NCI-H1048 (cell line): ENCODE results near the gene GALNT3.

Source experiments
- DNase-seq: peaks from one replicate; lab custom pipeline; 2025; lab: John Stamatoyannopoulos, UW

GALNT3 gene

GRCh38 chr2:165793779-165794535 lies at the start of gene GALNT3:
GALNT3 (minus strand) TSS chr2:165794247; CDS start chr2:165770700, 23,547 bp downstream.
- peak; percentile 37 for DNase-seq

GRCh38 chr2:165843351-165843750 lies 49.3 kb upstream of the GALNT3 start:
- DNase-seq, result no peak

- DNase-seq, result no peak
These were observed 46.4 kb upstream of the GALNT3 start for GRCh38 chr2:165840333-165840958.

- no peak for DNase-seq
These were observed 45.6 kb upstream of the GALNT3 start for GRCh38 chr2:165839610-165840009.

GRCh38 chr2:165837122-165837521 lies 43.1 kb upstream of the GALNT3 start:
- no peak for DNase-seq

- no peak for DNase-seq
These were observed 41.3 kb upstream of the GALNT3 start for GRCh38 chr2:165835363-165835762.

DNA sequence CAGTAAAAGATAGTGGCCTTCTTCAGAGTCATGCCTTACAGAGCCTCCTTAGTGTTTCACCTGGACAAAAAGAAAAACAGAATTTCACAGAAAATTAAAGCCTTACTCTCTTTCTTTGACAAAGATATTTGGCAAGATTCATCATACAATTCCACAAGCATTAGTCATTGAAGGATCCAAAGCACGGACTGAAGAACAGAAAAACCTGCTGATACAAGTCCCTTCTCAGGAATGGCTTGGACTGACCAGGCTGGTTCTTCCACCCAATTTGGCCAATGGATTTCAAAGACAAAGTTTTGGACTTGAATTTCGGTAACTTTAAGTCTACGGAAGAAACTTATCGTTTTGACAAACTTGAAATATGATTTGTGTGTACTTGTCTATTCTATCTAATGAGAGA lies 39.1 kb upstream of the GALNT3 start:
- no peak for DNase-seq

GRCh38 chr2:165827921-165828276 lies 33.9 kb upstream of the GALNT3 start:
- DNase-seq, result no peak

DNA sequence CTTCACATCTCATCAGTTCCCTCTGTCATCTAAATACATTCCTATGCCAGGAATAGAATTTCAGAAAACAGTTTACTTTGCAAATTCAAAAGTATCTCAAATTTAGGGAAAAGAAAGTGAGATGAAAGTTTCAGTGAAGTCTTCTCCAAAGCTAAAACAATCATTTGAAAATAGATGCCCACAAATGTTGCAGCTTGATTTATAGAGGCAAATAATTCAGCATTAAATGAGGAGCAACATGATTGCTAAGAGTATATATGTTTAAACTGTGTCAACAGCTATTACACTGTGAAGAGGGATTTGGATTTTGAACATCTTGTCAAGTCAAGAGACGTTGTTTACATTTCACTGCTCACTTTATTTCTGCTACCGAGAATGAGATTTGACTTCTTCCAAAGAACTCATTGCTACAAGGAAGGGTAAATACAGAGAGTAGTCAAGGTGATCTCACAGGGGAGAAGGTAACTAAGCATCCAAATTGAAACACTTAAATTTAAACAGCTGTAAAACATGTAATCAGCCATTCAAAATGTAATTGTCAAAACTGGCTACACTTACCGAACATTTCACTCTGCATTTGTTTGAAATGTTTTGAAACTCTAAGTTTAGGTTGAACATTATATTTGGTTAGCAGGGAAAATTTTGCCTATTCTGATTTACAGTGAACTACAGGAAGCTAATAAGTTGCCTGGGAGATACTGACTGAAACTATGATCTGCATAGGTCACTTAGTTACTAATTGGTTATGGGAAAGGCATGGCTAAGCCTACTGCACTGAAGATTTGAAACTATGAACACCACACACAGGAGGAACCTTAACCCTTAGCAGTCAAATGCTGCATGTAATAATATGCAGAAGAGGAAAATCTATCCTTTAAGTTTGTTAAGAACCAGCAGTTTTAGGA lies 33.2 kb upstream of the GALNT3 start:
- no peak for DNase-seq

- DNase-seq, result no peak
These were observed 31.0 kb upstream of the GALNT3 start for GRCh38 chr2:165825041-165825440.

DNA sequence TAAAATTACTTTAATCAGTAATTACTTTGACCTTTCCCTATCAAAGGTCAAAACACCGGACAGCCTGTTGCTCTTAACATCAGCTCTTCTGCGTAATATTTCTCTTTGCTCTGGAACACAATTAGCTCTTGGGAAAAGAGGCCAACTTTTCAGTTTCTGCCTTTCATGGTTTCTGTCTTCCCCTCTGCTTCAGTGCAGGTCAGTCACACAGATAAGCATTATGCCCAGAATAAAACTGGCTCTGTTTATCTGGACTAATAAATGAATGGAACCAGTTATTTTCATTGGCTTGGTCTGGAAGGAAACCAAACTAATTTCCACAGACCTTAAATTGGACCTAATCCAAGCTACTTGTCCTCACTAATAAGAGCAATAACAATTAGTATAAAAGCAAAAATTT lies 26.2 kb upstream of the GALNT3 start:
- DNase-seq, result no peak

- no peak for DNase-seq
These were observed 24.9 kb upstream of the GALNT3 start for GRCh38 chr2:165818920-165819319.

GRCh38 chr2:165815299-165816141 lies 21.5 kb upstream of the GALNT3 start:
- no peak for DNase-seq

GRCh38 chr2:165814473-165814872 lies 20.4 kb upstream of the GALNT3 start:
- no peak for DNase-seq

DNA sequence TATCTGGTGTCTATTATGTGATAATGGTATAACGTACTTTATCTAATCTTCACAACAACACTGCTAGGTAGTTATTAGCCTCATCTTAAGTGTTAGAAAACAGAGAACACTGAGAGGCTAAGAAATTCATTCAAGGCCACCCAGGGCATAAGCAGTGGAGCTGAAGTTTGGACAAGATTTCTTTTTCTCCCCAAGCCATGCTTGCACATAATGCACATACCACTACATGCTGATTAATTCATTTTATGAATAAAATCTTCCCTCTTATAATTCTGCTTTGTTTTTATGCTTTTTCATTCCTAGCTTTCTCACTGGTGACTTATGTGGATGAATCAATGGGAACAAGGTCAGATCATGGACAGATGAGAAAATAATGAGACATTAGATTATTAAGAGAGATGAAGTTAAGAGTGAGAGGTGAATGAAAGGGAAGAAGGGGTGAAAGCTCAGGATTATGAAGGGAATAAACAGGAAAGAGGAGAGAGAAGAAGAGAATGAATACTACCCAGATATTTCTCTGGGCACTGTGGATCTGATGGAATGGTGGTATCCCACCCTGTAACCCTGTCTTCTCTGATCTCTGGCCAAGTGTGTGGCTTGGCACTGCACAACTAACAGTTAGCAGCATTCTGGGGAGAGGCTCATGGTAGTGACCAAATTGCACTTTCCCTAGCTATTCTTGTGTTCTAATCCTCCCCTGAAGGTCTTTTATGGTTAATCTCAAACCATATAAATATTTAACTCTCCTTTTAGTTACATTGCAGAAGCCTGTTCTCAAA lies 17.7 kb upstream of the GALNT3 start:
- no peak for DNase-seq

- DNase-seq, result no peak
These were observed 16.4 kb upstream of the GALNT3 start for GRCh38 chr2:165810418-165810817.

- peak; percentile 56 for DNase-seq
These were observed 10.7 kb upstream of the GALNT3 start for GRCh38 chr2:165804719-165805118.

DNA sequence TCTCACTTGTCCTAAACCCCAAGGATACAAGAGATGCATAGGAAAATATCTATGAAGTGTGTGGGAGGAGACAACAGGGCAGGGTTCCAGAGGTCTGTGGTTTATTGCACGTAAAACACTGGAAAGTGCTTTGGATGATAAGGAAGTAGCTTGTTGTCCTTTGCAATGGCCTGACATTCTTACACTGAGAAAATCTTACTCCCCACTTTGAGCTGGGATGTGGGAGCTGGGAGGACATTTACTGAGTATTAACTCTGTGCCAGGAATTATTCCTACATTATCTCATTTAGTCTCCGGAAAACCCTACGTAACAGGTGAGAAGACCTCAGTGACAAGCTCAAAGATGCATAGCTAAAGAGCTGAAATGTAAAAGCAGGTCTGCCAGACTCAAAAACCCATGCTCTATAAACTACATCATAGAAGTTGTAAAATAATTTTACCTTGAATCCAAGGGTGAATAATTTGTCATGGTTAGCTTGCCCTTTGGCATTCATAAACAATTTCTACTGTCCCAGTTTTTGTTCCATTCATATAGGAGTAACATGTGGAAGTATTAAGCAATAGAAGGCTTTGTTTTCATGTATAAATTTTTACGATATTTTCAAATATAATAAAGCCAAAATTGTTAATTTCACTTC lies 9.2 kb upstream of the GALNT3 start:
- no peak for DNase-seq

- no peak for DNase-seq
These were observed 7.1 kb upstream of the GALNT3 start for GRCh38 chr2:165801176-165801575.

GRCh38 chr2:165796819-165797530 lies 2.9 kb upstream of the GALNT3 start:
- no peak for DNase-seq
